ENCODE measurements around the gene TBC1D16. TPM values are rescaled to one million over a fixed set of nuclear protein-coding genes. Genes with fewer than 3 reads are reported as not detected.

Gene TBC1D16
- total RNA-seq, 1 experiment from 2014 or later, result 96.1 TPM

DNA sequence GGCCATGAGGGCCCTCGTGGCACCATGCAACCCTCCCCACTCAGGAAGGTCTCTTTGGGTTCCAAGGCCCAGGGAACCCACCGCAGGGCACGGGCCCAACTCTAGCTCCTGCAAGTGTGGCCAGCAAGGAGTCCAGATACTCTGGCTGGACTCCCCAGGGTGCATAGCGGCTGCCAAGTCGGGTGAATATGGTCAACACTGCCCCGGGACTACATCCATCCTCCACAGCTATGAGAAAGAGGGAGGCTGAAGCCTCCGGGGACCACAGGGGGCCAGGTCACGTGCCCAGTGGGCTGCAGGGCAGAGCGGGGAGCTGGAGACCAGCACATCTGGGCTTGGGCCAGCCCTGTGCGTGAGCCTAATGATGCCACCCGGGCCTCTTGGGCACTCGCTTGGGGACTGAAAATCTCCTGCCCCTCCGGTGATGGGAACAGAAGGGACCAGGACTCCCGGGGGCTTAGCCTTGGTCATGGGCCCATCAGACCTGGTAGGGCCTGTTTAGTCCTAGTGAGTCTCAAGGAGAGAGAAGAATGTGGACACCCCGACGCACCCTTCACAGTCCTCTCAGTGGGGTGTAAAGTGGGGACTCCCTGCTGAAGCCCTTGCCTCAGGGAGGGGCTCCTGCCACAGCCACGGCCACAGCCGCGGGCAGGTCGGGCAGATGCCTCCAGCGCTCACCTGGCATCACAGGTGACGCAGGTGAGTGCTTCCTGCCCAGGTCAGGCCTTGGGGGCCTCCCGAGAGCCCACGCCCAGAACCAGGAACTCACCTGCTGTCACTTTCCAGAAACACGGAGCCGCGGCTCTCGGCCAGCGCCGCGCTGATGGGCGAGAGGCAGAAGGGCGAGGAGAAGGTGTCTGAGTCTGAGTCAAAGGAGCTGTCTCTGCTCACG is 26.0 kb downstream of the TBC1D16 start:
- H3K4me1 Mint-ChIP-seq, result peaks cover 5% of the 10 kb centered on the region
- ChIA-PET POLR2A (interaction anchor here (1.3 kb wide), 1 partner anchor 25 kb away, joined by 3 read pairs; no protein-coding TSS in a partner anchor), CTCF (interaction anchor here (1.4 to 4.2 kb wide), 10 partner anchors 8 to 148 kb away, joined by 4 to 42 read pairs (median 18); partner anchors contain the start of gene GAA)
- H3K27ac Mint-ChIP-seq, result no peak overlapping the region
- H3K9me3 Mint-ChIP-seq, result peaks cover 7% of the 10 kb centered on the region
- H3K36me3 Mint-ChIP-seq, result peaks cover 13% of the 10 kb centered on the region
- TF ChIP-seq NR2C2 (CRISPR knock-in tag; IDR thresholded peaks at IDR 0.05), result no peak
- TF ChIP-seq ATF1 (CRISPR knock-in tag; IDR thresholded peaks at IDR 0.05), result no peak
- no peak for TF ChIP-seq E2F5 (CRISPR knock-in tag; IDR thresholded peaks at IDR 0.05)
- TF ChIP-seq, protein P1, sequence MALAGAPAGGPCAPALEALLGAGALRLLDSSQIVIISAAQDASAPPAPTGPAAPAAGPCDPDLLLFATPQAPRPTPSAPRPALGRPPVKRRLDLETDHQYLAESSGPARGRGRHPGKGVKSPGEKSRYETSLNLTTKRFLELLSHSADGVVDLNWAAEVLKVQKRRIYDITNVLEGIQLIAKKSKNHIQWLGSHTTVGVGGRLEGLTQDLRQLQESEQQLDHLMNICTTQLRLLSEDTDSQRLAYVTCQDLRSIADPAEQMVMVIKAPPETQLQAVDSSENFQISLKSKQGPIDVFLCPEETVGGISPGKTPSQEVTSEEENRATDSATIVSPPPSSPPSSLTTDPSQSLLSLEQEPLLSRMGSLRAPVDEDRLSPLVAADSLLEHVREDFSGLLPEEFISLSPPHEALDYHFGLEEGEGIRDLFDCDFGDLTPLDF (CRISPR knock-in tag; IDR thresholded peaks at IDR 0.05), result no peak
- TF ChIP-seq TEAD1 (CRISPR knock-in tag; IDR thresholded peaks at IDR 0.05), result no peak
- TF ChIP-seq TP53 (CRISPR knock-in tag; IDR thresholded peaks at IDR 0.05), result no peak
- TF ChIP-seq SMAD4 (CRISPR knock-in tag; IDR thresholded peaks at IDR 0.05), result no peak
- TF ChIP-seq, protein P2, sequence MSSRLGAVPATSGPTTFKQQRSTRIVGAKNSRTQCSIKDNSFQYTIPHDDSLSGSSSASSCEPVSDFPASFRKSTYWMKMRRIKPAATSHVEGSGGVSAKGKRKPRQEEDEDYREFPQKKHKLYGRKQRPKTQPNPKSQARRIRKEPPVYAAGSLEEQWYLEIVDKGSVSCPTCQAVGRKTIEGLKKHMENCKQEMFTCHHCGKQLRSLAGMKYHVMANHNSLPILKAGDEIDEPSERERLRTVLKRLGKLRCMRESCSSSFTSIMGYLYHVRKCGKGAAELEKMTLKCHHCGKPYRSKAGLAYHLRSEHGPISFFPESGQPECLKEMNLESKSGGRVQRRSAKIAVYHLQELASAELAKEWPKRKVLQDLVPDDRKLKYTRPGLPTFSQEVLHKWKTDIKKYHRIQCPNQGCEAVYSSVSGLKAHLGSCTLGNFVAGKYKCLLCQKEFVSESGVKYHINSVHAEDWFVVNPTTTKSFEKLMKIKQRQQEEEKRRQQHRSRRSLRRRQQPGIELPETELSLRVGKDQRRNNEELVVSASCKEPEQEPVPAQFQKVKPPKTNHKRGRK (CRISPR knock-in tag; IDR thresholded peaks at IDR 0.05; ENCODE audit: borderline replicate concordance), result no peak
- no peaks in the 10 kb centered on the region for H3K27me3 Mint-ChIP-seq (ENCODE audit: low read depth)
- DNase-seq (ENCODE audit: low spot score) (no peak), ATAC-seq (no peak)
- no peak overlapping the region for H3K4me3 Mint-ChIP-seq

DNA sequence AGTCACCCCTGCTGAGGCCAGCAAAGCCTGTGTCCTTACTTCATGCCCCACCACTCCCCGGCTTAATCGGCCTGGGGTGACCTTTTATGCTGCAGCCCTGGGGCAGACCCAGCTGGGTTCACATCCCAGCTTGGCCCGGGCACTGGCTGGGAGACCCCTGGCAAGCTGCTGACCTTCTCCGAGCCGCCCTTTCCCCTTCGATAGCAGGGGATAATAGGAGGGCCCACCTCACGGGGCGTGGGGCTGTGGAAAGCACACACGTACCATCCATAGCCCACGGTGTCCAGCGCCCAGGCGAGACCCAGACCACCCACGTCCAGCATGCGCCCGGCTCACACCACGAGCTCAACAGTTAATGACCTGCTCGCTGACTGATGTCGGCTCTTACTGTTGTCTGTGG is 26.8 kb downstream of the TBC1D16 start:
- ATAC-seq (peak; percentile 4; the same call in 1 of the 2 replicates), DNase-seq (ENCODE audit: low spot score) (no peak)
- H3K4me3 Mint-ChIP-seq, result no peak overlapping the region
- no peak overlapping the region for H3K27ac Mint-ChIP-seq
- no peak for TF ChIP-seq PRDM15 (CRISPR knock-in tag; IDR thresholded peaks at IDR 0.05)
- no peak for TF ChIP-seq RORB (CRISPR knock-in tag; IDR thresholded peaks at IDR 0.05)
- no peak for TF ChIP-seq FOXP1 (CRISPR knock-in tag; IDR thresholded peaks at IDR 0.05; ENCODE audit: borderline replicate concordance)
- ChIA-PET CTCF (interaction anchor here (0.6 to 4.2 kb wide), 46 partner anchors 9 to 353 kb away, joined by 3 to 42 read pairs (median 6); partner anchors contain the start of genes CBX4 and GAA), POLR2A (interaction anchor here (0.5 to 1.3 kb wide), 2 partner anchors 26 to 78 kb away, joined by 3 to 7 read pairs; no protein-coding TSS in a partner anchor)
- peaks cover 6% of the 10 kb centered on the region for H3K36me3 Mint-ChIP-seq
- H3K4me1 Mint-ChIP-seq, result peaks cover 5% of the 10 kb centered on the region
- H3K27me3 Mint-ChIP-seq (ENCODE audit: low read depth), result no peaks in the 10 kb centered on the region
- no peaks in the 10 kb centered on the region for H3K9me3 Mint-ChIP-seq

GRCh38 chr17:80008383-80008840 is 27.3 kb downstream of the TBC1D16 start:
- CTCF ChIA-PET, result interaction anchor here (0.6 to 4.2 kb wide), 49 partner anchors 10 to 353 kb away, joined by 3 to 42 read pairs (median 5); partner anchors contain the start of genes CBX4 and GAA
- peak; percentile 94 for DNase-seq (ENCODE audit: low spot score)
- POLR2A ChIA-PET, result interaction anchor here (0.5 to 1.3 kb wide), 2 partner anchors 27 to 78 kb away, joined by 3 to 7 read pairs; no protein-coding TSS in a partner anchor
- Mint-ChIP-seq H3K4me3 (no peak overlapping the region), H3K4me1 (peaks cover 5% of the 10 kb centered on the region), H3K36me3 (peaks cover 6% of the 10 kb centered on the region), H3K27me3 (ENCODE audit: low read depth) (no peaks in the 10 kb centered on the region), H3K27ac (no peak overlapping the region), H3K9me3 (no peaks in the 10 kb centered on the region)
- peak; percentile 87 for ATAC-seq
- no peak for TF ChIP-seq ZNF532 (CRISPR knock-in tag; IDR thresholded peaks at IDR 0.05; ENCODE audit: borderline replicate concordance)
- TF ChIP-seq, protein P3, sequence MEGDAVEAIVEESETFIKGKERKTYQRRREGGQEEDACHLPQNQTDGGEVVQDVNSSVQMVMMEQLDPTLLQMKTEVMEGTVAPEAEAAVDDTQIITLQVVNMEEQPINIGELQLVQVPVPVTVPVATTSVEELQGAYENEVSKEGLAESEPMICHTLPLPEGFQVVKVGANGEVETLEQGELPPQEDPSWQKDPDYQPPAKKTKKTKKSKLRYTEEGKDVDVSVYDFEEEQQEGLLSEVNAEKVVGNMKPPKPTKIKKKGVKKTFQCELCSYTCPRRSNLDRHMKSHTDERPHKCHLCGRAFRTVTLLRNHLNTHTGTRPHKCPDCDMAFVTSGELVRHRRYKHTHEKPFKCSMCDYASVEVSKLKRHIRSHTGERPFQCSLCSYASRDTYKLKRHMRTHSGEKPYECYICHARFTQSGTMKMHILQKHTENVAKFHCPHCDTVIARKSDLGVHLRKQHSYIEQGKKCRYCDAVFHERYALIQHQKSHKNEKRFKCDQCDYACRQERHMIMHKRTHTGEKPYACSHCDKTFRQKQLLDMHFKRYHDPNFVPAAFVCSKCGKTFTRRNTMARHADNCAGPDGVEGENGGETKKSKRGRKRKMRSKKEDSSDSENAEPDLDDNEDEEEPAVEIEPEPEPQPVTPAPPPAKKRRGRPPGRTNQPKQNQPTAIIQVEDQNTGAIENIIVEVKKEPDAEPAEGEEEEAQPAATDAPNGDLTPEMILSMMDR (IDR thresholded peaks at IDR 0.05), result peak; percentile 94
- no peak for TF ChIP-seq TP53 (CRISPR knock-in tag; IDR thresholded peaks at IDR 0.05)
